ENCODE data around the gene SRI.

DNA sequence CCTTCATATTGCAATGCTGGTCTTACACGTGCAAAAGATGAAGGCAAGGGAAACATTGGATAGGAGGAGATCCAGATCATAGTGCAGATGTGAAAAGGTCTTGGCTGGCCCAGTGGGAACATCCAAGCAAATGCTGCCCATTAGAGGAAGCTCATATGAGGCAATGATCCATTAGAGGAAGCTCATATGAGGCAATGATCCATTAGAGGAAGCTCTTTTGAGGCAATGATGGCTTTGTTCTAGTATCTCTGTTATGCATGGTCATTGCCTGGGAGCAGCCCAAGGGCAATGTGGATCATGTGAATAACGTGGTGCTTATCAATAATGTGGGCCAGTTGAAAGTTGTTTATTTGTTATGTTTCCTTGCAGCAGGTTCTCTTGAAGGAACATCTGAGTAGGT lies 49.0 kb upstream of the SRI start:
- no peak for TF ChIP-seq FOXM1 (IDR thresholded peaks at IDR 0.05; ENCODE audit: low read depth)
- no peak for TF ChIP-seq NFIC (IDR thresholded peaks at IDR 0.05; ENCODE audit: borderline replicate concordance)
- no peak for TF ChIP-seq JUND (IDR thresholded peaks at IDR 0.05)
- TF ChIP-seq, protein P1, sequence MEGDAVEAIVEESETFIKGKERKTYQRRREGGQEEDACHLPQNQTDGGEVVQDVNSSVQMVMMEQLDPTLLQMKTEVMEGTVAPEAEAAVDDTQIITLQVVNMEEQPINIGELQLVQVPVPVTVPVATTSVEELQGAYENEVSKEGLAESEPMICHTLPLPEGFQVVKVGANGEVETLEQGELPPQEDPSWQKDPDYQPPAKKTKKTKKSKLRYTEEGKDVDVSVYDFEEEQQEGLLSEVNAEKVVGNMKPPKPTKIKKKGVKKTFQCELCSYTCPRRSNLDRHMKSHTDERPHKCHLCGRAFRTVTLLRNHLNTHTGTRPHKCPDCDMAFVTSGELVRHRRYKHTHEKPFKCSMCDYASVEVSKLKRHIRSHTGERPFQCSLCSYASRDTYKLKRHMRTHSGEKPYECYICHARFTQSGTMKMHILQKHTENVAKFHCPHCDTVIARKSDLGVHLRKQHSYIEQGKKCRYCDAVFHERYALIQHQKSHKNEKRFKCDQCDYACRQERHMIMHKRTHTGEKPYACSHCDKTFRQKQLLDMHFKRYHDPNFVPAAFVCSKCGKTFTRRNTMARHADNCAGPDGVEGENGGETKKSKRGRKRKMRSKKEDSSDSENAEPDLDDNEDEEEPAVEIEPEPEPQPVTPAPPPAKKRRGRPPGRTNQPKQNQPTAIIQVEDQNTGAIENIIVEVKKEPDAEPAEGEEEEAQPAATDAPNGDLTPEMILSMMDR (IDR thresholded peaks at IDR 0.05): no peak
- no peak for TF ChIP-seq RXRA (IDR thresholded peaks at IDR 0.05; ENCODE audit: borderline replicate concordance, low read depth)
- TF ChIP-seq TAF1 (IDR thresholded peaks at IDR 0.05; ENCODE audit: borderline replicate concordance, low read depth, low read length): no peak
- no peak for TF ChIP-seq YY1 (IDR thresholded peaks at IDR 0.05; ENCODE audit: low read depth)
- TF ChIP-seq EZH2phosphoT487 (IDR thresholded peaks at IDR 0.05; ENCODE audit: borderline replicate concordance, low read depth): no peak
- TF ChIP-seq, protein P2, sequence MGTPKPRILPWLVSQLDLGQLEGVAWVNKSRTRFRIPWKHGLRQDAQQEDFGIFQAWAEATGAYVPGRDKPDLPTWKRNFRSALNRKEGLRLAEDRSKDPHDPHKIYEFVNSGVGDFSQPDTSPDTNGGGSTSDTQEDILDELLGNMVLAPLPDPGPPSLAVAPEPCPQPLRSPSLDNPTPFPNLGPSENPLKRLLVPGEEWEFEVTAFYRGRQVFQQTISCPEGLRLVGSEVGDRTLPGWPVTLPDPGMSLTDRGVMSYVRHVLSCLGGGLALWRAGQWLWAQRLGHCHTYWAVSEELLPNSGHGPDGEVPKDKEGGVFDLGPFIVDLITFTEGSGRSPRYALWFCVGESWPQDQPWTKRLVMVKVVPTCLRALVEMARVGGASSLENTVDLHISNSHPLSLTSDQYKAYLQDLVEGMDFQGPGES (IDR thresholded peaks at IDR 0.05; ENCODE audit: low read depth, low read length): no peak
- TF ChIP-seq POLR2AphosphoS5 (IDR thresholded peaks at IDR 0.05; ENCODE audit: low read depth, low read length): no peak

Data from SK-N-SH (cell line).